ENCODE results near the gene CELA2B. TPM values are rescaled to one million over a fixed set of nuclear protein-coding genes. Genes with fewer than 3 reads are reported as not detected.
A peak's percentile ranks its signal among the peaks of the same experiment; 100 is the strongest.

CELA2B gene
- total and polyA plus RNA-seq, 9 of the 15 experiments (the other 6 are each of a cell fraction or from before 2014, with no cell fraction given) = 0.25 to 2.1 (median 0.38) TPM; not detected in 5

GRCh38 chr1:15472587-15472986, 3.3 kb upstream of the CELA2B start (continued):
- no peak for TF ChIP-seq SIRT6 (IDR thresholded peaks at IDR 0.05; ENCODE audit: low read depth, low read length)
- TF ChIP-seq DNMT1 (IDR thresholded peaks at IDR 0.05) = no peak
- peak; percentile 67 for TF ChIP-seq FOS (IDR thresholded peaks at IDR 0.05; ENCODE audit: extremely low read depth, insufficient read length)
- peak; percentile 63 for TF ChIP-seq NFYB (IDR thresholded peaks at IDR 0.05; ENCODE audit: extremely low read depth, insufficient read length)
- no peak for TF ChIP-seq SRSF1 (IDR thresholded peaks at IDR 0.05; ENCODE audit: low read depth, low read length)
- TF ChIP-seq PKNOX1 (IDR thresholded peaks at IDR 0.05) = peak; percentile 93
- TF ChIP-seq MGA (IDR thresholded peaks at IDR 0.05) = peak; percentile 60
- TF ChIP-seq, protein P1, sequence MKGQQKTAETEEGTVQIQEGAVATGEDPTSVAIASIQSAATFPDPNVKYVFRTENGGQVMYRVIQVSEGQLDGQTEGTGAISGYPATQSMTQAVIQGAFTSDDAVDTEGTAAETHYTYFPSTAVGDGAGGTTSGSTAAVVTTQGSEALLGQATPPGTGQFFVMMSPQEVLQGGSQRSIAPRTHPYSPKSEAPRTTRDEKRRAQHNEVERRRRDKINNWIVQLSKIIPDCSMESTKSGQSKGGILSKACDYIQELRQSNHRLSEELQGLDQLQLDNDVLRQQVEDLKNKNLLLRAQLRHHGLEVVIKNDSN (CRISPR knock-in tag; IDR thresholded peaks at IDR 0.05) = peak; percentile 84
- TF ChIP-seq, protein P2, sequence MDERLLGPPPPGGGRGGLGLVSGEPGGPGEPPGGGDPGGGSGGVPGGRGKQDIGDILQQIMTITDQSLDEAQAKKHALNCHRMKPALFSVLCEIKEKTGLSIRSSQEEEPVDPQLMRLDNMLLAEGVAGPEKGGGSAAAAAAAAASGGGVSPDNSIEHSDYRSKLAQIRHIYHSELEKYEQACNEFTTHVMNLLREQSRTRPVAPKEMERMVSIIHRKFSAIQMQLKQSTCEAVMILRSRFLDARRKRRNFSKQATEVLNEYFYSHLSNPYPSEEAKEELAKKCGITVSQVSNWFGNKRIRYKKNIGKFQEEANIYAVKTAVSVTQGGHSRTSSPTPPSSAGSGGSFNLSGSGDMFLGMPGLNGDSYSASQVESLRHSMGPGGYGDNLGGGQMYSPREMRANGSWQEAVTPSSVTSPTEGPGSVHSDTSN (CRISPR knock-in tag; IDR thresholded peaks at IDR 0.05; ENCODE audit: low read depth) = peak; percentile 38; the same call in 1 of the 2 replicates
- TF ChIP-seq, protein P2 (tag; conservative IDR thresholded peaks at IDR 0.05; ENCODE audit: low read depth) = no peak
